Activated CD4-positive, alpha-beta T cell treated with anti-CD3 and anti-CD28 coated beads, Interleukin-2, Interleukin-4, amounts not matched to agents 100 ng/mL and 50 ng/mL, durations not matched to agents 16 hours and 8 hours (primary cell): ENCODE data around the gene ZBTB20.

Experiments used
- DNase-seq: peaks from one replicate; pipeline ENCODE4 v3.0.0-alpha.2; 2020; ENCODE audit warnings: low spot score

The ZBTB20 gene

GRCh38 chr3:114872050-114872449 is 275.0 kb downstream of the ZBTB20 start:
- no peak for DNase-seq

DNA sequence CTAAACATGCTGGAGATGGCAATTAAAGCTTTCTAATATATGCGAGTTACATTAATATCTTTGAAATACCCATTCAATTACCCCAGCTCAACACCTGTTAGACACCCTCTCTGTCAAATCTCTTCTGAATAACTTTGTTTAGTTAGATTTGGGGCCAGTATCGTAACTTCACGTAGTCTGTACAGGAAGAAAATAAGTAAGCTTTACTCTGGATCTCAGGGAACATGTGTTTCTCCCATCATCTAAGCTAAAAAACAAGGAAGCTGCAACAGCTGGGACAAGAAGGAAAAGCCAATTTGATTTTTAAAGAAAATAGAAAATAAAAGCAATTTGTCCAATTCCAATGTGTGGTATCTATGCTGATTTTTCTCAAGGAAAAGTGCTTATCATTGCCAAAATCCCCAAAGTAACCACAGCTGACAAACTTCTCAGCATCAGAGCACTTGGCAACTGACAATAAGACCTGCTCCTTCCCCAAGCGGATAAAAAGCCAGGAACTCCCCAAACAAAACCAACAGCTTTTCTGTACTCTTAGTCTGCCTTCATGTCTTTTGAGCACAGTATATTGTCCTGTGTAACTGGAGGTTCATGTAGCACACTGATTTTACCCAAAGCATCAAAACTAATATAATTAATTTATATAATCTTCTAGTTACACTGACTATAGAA is 279.1 kb downstream of the ZBTB20 start:
- no peak for DNase-seq

GRCh38 chr3:114867359-114867758 is 279.7 kb downstream of the ZBTB20 start:
- no peak for DNase-seq

- no peak for DNase-seq
These were observed 280.7 kb downstream of the ZBTB20 start for GRCh38 chr3:114866430-114866829.

GRCh38 chr3:114864970-114865369 is 282.1 kb downstream of the ZBTB20 start:
- no peak for DNase-seq

DNA sequence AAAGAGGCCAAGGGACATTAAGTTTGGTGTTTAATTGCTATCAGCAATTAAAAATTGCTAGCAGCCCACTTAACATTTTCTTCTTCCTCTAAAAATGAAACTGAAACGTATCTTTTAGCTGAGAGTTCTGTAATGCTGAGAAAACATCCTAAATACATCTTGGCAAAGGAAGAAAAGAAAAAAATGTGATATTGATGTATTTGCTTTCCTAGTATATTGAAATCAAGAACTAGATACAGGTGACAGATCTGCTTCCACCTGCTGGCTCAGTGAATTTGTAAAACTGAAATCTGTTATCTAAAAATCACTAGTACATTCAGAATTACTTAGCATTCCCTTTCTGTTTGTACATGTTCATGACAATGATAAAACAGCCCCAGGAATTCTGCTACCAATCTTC is 283.2 kb downstream of the ZBTB20 start:
- no peak for DNase-seq

GRCh38 chr3:114861666-114862065 is 285.4 kb downstream of the ZBTB20 start:
- DNase-seq: no peak

GRCh38 chr3:114860531-114860930 is 286.6 kb downstream of the ZBTB20 start:
- DNase-seq: no peak

DNA sequence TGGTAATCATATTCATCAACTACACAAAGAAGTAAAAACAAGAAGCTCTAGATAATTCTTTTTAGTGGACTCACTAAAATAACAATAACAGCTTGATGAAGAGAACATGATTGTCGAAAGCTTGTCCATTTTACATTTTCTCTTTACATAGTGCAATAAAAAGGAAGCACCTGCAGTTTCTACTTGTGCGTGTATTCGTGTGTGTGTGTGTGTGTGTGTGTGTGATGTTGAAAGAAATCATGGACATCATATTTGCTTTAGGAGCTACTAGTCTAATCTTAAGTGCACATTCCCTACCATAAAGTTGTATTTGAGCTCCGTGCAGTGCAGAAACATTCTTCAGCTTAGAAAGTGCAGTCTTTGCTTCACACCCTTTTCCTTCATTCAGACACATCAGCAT is 288.8 kb downstream of the ZBTB20 start:
- DNase-seq: no peak

DNA sequence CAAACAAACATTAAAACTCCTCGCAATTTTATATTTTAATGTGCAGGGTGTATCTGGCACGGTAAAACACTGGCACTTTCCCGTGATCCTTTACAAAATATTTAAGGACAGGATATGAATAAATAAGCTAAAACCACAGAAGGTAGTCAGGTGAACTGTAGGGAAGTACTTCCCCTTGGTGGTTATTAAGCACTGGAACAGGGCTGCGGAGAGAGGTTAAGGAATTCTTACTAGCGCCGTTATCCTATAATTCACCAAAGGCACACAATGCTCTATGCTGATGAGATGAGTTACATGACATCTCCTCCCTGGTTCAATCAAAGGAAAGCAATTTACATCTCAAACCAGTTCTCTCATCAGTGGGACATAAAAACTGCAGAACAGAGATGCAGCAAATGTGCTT is 289.8 kb downstream of the ZBTB20 start:
- DNase-seq: no peak

- DNase-seq: no peak
These were observed 290.3 kb downstream of the ZBTB20 start for GRCh38 chr3:114856835-114857234.

- no peak for DNase-seq
These were observed 291.2 kb downstream of the ZBTB20 start for GRCh38 chr3:114855839-114856238.

- no peak for DNase-seq
These were observed 294.1 kb downstream of the ZBTB20 start for GRCh38 chr3:114852966-114853365.

GRCh38 chr3:114850898-114851297 is 296.2 kb downstream of the ZBTB20 start:
- no peak for DNase-seq

- no peak for DNase-seq
These were observed 298.3 kb downstream of the ZBTB20 start for GRCh38 chr3:114848643-114849350.

DNA sequence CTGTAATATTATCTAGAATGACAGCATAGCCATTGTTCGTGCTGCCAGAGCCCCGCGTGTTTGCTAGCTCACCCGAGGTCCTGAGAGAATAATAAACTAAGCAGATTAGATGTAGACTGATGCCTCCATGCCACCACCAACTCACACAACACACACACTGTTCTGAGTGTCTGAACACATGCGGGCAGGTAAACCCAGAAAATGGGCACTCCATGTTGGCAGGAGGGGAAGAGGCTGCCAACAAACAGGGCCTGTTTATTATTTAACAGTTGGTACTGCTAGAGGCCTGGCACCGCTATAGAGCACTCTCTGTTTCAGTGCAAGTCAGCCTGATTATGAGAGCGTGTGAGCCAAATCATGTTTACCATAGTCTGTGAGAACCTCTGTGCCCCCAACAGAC is 299.0 kb downstream of the ZBTB20 start:
- DNase-seq: no peak

DNA sequence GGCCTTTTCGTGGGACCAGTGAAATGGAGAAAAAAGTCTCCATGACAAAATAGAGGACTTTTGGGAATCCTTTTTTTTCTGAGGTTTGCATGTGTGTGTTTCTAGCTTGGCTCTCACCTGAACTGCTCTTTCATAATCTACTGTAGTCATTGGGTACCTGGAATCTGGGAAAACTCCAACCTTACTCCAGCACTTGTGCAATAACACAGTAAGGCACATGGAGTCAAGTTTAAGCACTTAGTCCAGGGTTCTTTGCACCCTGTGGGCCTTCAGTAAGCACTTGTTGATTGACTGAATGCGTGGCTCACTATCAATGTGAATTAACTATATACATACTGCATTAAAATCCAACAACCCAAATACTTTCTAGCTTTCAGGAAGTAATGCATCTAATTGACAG is 299.5 kb downstream of the ZBTB20 start:
- DNase-seq: no peak

DNA sequence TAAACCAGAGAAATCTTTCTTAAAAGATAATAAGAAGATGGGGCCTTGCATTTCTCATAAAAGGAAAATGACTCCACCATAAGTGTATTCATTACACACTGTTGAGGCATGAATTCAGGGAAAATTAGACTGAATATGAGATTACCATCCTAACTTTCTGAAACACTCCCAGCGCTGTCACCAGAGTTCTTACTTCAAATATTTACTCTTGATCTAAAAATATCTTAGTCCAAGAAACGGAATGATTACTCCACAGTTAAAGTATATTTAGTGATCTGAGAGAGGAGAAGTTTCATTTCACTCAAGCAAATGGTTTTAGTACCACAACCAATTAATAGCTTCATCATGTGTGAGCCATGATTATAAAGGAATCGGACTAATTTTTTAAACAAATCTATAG is 300.3 kb downstream of the ZBTB20 start:
- no peak for DNase-seq

GRCh38 chr3:114846252-114846651 is 300.8 kb downstream of the ZBTB20 start:
- no peak for DNase-seq

DNA sequence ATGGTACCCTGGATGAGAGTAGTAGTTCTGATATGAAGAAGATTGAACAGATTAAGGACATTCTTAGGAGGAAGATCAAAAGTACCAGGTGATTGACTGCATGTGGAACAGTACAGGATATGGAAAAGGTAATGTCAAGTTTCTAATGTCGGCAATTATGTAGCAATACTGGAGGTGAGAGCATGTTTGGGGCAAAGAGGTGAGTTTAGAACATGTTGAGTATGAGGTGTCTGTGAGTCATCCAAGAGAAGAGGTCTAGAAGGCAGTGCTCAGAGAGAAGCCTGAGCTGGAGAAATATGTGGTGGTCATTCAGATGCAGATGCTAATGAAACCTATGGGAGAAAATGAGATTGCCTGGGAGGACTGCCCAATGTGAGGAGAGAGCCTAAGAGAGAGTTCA is 305.6 kb downstream of the ZBTB20 start:
- no peak for DNase-seq

DNA sequence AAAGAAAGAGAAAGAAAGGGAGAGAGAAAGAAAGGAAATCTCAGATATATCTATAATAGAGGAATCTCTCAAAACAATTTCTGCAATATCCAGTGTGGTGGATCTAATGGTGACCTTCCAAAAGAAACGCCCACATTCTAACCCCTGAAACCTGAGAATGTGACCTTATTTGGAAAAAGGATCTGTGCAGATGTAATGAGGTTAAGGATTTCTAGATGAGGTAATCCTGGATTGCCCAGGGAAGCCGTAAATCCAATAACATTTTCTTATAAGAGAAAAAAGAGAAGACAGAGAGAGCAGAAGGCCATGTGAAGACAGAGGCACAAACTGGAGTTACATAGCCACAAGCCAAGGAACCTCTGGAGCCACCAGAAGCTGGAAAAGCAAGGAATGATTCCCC is 307.6 kb downstream of the ZBTB20 start:
- DNase-seq: no peak

DNA sequence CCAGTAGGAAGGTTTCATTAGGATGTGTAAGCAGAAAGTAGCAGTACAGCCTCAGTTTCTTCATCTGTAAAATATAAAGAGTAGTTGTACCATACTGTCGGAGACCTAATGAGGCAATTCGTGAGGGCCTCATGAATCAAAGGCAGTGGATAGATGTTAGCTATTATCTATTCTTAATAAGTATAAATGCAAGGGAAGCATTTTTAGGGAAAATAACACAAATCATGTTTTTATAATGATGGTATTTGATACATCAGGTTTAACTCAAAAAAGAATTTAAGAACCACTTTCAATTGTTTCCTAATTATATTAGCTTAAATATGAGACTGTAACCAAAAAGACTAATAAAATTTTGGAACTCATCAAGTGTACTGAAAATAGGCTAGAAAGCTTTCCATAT is 309.1 kb downstream of the ZBTB20 start:
- DNase-seq: no peak

GRCh38 chr3:114834175-114834940 is 312.7 kb downstream of the ZBTB20 start:
- no peak for DNase-seq
